ENCODE data around the gene IL22RA2.

The IL22RA2 gene

DNA sequence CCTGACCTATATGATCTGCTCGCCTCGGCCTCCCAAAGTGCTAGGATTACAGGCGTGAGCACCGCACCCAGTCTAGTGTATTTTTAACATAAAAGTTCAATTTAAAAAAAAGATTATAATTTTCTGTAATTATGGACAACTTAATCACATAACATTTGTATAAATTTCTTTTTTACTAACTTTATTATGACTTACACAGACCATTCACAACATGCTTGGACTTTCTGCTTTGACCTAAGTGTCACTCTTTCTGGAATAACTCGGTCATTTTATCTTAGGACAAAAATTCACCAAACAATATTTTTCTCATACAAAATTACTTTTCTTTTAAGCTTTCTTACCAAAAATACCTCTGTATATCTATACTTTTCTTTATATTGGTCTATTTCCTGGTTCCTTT lies 15.4 kb upstream of the IL22RA2 start:
- no peaks in the 10 kb centered on the region for H3K36me3 ChIP-seq (ENCODE audit: insufficient read depth, low read length)
- H3K9ac ChIP-seq (ENCODE audit: low read depth, low read length) = no peak overlapping the region
- no peaks in the 10 kb centered on the region for H3K4me1 ChIP-seq (ENCODE audit: insufficient read depth, low read length)
- peaks cover 43% of the 10 kb centered on the region for H3K9me3 ChIP-seq (ENCODE audit: control insufficient read depth, insufficient read depth, low read length)

DNA sequence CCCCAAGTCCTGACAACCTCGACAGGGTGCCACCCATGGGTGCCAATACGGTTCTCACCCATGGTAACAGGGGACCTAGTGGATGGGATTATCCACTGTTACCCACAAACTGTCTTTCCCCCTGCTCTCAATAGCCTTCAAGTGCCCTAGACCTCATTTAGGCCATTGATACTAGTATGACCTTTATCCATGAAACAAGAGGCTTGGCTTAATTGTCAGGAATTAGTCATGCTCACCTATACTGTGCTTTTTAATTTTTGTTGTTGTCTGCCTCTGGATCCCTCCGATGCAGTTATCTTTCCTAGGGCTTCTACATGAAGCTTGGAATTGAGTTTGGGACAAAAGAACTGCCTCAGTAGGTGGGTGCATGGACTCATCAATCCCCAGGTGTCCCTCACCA lies 11.8 kb upstream of the IL22RA2 start:
- Histone ChIP-seq H3K4me1 (ENCODE audit: insufficient read depth, low read length) (no peaks in the 10 kb centered on the region), H3K9ac (ENCODE audit: low read depth, low read length) (no peak overlapping the region), H3K36me3 (ENCODE audit: insufficient read depth, low read length) (no peaks in the 10 kb centered on the region), H3K9me3 (ENCODE audit: control insufficient read depth, insufficient read depth, low read length) (peaks cover 35% of the 10 kb centered on the region)

GRCh38 chr6:137182654-137183073 lies 9.2 kb upstream of the IL22RA2 start:
- no peaks in the 10 kb centered on the region for H3K36me3 ChIP-seq (ENCODE audit: insufficient read depth, low read length)
- H3K4me1 ChIP-seq (ENCODE audit: insufficient read depth, low read length) = no peaks in the 10 kb centered on the region
- peaks cover 20% of the 10 kb centered on the region for H3K9me3 ChIP-seq (ENCODE audit: control insufficient read depth, insufficient read depth, low read length)
- H3K9ac ChIP-seq (ENCODE audit: low read depth, low read length) = no peak overlapping the region

- H3K36me3 ChIP-seq (ENCODE audit: insufficient read depth, low read length) = no peaks in the 10 kb centered on the region
- H3K9me3 ChIP-seq (ENCODE audit: control insufficient read depth, insufficient read depth, low read length) = peaks cover 16% of the 10 kb centered on the region
- H3K9ac ChIP-seq (ENCODE audit: low read depth, low read length) = no peak overlapping the region
- no peaks in the 10 kb centered on the region for H3K4me1 ChIP-seq (ENCODE audit: insufficient read depth, low read length)
These were observed 8.6 kb upstream of the IL22RA2 start for GRCh38 chr6:137181891-137182653.

GRCh38 chr6:137177611-137178010 lies 4.2 kb upstream of the IL22RA2 start:
- Histone ChIP-seq H3K4me1 (ENCODE audit: insufficient read depth, low read length) (no peaks in the 10 kb centered on the region), H3K36me3 (ENCODE audit: insufficient read depth, low read length) (no peaks in the 10 kb centered on the region), H3K9me3 (ENCODE audit: control insufficient read depth, insufficient read depth, low read length) (peaks cover 10% of the 10 kb centered on the region; the same call in 1 of the 2 replicates), H3K9ac (ENCODE audit: low read depth, low read length) (no peak overlapping the region)

- no peak overlapping the region for H3K9ac ChIP-seq (ENCODE audit: low read depth, low read length)
- H3K36me3 ChIP-seq (ENCODE audit: insufficient read depth, low read length) = no peaks in the 10 kb centered on the region
- H3K9me3 ChIP-seq (ENCODE audit: control insufficient read depth, insufficient read depth, low read length) = peaks cover 10% of the 10 kb centered on the region; the same call in 1 of the 2 replicates
- no peaks in the 10 kb centered on the region for H3K4me1 ChIP-seq (ENCODE audit: insufficient read depth, low read length)
These were observed 3.3 kb upstream of the IL22RA2 start for GRCh38 chr6:137176729-137177128.

GRCh38 chr6:137175868-137176245 lies 2.4 kb upstream of the IL22RA2 start:
- H3K9ac ChIP-seq (ENCODE audit: low read depth, low read length) = no peak overlapping the region
- H3K4me1 ChIP-seq (ENCODE audit: insufficient read depth, low read length) = no peaks in the 10 kb centered on the region
- H3K36me3 ChIP-seq (ENCODE audit: insufficient read depth, low read length) = no peaks in the 10 kb centered on the region
- peaks cover 9% of the 10 kb centered on the region; the same call in 1 of the 2 replicates for H3K9me3 ChIP-seq (ENCODE audit: control insufficient read depth, insufficient read depth, low read length)

- Histone ChIP-seq H3K36me3 (ENCODE audit: insufficient read depth, low read length) (no peaks in the 10 kb centered on the region), H3K4me1 (ENCODE audit: insufficient read depth, low read length) (no peaks in the 10 kb centered on the region), H3K9ac (ENCODE audit: low read depth, low read length) (no peak overlapping the region), H3K9me3 (ENCODE audit: control insufficient read depth, insufficient read depth, low read length) (peaks cover 6% of the 10 kb centered on the region; the same call in 1 of the 2 replicates)
These were observed 1.9 kb upstream of the IL22RA2 start for GRCh38 chr6:137175157-137175867.

DNA sequence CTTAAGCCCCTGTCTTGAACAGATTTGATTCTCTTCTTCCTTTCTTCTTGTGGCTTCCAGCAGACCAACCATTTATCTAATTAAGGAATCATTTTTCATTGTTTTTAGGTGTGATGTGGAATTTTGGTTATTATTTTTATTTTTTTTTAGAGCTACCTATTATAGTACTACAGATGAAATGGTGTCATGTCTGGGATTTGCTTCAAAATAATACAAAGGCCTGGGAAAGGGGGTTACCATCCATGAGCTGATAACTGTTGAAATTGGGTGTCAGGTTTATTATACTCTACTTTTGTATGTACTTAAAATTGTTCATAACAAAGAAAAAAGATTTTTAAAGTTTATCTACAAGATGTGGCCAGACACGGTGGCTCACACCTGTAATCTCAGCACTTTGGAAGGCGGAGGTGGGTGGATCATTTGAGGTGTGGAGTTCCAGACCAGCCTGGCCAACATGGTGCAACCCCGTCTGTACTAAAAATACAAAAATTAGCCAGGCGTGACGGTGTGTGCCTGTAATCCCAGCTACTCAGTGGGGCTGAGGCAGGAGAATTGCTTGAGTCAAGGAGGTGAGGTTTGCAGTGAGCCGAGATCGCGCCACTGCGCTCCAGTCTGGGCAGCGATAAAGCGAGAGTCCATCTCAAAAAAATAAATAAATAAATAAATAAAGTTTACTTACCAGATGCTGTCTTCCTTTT lies 561 bp downstream of the IL22RA2 start:
- Histone ChIP-seq H3K36me3 (ENCODE audit: insufficient read depth, low read length) (no peaks in the 10 kb centered on the region), H3K4me1 (ENCODE audit: insufficient read depth, low read length) (no peaks in the 10 kb centered on the region), H3K9ac (ENCODE audit: low read depth, low read length) (no peak overlapping the region), H3K9me3 (ENCODE audit: control insufficient read depth, insufficient read depth, low read length) (peaks cover 6% of the 10 kb centered on the region; the same call in 1 of the 2 replicates)

DNA sequence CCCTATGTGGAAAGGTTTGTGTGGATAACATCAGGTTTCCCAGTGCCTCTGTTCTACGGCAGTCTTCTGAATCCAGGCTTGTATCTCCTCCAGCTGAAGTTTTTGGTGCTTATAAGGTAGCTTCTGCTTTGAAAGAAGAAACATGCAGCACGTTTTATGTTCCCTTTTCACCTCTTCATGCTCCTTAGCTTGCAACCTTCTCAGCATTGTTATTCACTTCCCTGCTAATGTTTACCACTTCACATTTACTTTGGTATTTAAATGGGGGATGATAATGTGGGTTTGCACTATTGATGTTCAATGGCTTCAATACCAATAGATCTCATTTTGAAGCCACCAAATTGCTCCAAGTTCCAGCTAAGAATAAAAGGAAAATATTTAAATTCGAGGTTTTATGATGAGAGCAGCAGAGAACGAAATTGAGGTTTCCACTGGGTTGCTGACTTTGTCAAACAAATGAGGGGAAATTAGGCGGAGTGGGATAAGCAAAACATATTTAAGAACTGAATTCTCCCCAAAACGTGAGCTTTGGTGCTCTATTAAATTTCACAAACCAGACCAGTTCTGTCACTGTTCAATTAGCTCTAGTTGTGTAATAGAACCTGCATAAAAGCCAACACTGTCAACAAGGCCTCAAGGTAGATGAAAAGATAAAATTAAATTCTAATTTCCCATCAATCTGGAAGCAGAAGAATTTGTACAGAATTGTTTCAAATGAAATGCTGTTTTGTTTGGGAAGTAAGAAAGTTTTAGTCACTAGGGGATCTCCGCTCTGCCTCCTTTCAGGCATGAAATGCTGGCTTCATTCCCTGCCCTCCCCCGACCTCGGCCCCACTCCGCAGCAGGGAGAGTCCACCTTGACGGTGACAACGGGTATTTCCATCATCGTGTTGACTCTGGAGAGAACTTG lies 1.4 kb downstream of the IL22RA2 start:
- no peaks in the 10 kb centered on the region for H3K36me3 ChIP-seq (ENCODE audit: insufficient read depth, low read length)
- peaks cover 6% of the 10 kb centered on the region; the same call in 1 of the 2 replicates for H3K9me3 ChIP-seq (ENCODE audit: control insufficient read depth, insufficient read depth, low read length)
- no peak overlapping the region for H3K9ac ChIP-seq (ENCODE audit: low read depth, low read length)
- H3K4me1 ChIP-seq (ENCODE audit: insufficient read depth, low read length) = no peaks in the 10 kb centered on the region

- no peaks in the 10 kb centered on the region for H3K4me1 ChIP-seq (ENCODE audit: insufficient read depth, low read length)
- H3K36me3 ChIP-seq (ENCODE audit: insufficient read depth, low read length) = no peaks in the 10 kb centered on the region
- H3K9me3 ChIP-seq (ENCODE audit: control insufficient read depth, insufficient read depth, low read length) = peaks cover 6% of the 10 kb centered on the region; the same call in 1 of the 2 replicates
- H3K9ac ChIP-seq (ENCODE audit: low read depth, low read length) = no peak overlapping the region
These were observed 2.4 kb downstream of the IL22RA2 start for GRCh38 chr6:137171053-137171374.

DNA sequence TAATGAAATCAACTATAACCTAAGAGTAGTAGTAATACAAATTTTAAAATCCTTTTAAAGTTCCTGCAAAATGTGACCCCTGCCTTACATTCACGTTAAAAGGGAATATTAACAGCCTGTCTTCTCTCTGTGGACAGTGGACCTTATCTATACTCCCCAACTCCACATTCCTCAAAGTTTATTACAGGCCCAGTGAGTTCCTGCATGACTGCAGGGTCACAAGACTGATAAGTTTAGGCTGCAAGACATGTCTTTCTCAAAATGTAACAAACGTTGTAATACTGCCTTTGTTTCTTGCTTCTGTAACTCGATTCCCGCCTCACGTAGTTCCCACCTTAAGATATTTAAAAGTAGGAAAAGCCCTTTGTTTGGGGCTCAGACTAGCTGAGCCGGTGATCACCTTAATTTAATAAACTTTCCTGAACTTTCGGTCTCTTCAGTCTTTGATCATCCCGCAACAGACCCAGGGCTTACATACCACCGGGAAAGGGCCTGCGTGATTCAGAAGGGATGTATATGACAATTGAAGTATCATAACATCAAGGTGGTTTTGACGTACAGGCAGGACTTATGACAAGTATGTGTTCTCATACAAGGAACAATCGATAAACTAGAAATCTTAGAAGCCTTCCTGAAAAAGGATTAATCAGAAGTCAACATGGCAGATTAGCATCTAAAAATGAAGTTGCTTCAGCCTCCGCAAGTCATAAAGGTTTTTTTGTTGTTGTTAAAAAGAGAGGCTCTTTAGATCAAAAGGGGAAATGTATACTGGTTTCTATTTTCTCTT lies 3.0 kb downstream of the IL22RA2 start:
- no peaks in the 10 kb centered on the region for H3K36me3 ChIP-seq (ENCODE audit: insufficient read depth, low read length)
- H3K4me1 ChIP-seq (ENCODE audit: insufficient read depth, low read length) = no peaks in the 10 kb centered on the region
- H3K9me3 ChIP-seq (ENCODE audit: control insufficient read depth, insufficient read depth, low read length) = peaks cover 6% of the 10 kb centered on the region; the same call in 1 of the 2 replicates
- no peak overlapping the region for H3K9ac ChIP-seq (ENCODE audit: low read depth, low read length)

DNA sequence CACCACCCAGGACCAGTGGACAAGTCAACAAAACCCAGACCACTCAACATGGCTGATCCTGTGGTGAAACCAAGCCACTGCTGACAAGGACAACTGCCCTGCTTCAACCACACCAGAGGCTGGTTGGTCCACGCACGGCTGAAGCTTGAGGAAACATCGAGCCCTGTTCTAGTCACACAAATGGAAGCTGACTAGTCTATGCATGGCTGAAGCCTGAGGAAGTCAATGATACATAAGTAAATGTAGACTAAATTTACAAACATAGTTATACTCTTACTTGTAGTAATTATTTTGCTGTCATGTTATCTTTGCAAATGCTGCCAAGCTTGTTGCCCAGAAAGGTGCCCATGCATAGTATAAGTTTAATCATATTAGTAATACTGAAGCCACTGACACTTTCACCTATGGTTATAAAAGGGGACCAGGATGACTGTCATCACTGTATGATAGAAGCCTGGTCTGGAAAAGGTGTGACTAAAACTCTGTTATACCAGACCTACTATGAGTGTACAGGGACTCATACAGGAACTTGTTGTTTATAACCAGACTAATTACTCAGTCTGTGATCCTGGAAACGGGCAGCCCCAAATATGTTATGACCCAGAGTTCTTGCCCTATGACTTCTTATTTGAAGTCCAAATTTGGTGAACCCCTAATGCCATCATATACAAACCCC lies 5.6 kb downstream of the IL22RA2 start:
- Histone ChIP-seq H3K9ac (ENCODE audit: low read depth, low read length) (no peak overlapping the region), H3K36me3 (ENCODE audit: insufficient read depth, low read length) (no peaks in the 10 kb centered on the region), H3K9me3 (ENCODE audit: control insufficient read depth, insufficient read depth, low read length) (peaks cover 8% of the 10 kb centered on the region; the same call in 1 of the 2 replicates), H3K4me1 (ENCODE audit: insufficient read depth, low read length) (no peaks in the 10 kb centered on the region)

All from ES-I3 (cell line).